Hepatocyte (in vitro differentiated cells): ENCODE data around the gene GCNT3. TPM values are rescaled to one million over a fixed set of nuclear protein-coding genes. Genes with fewer than 3 reads are reported as not detected.

Source experiments
- DNase-seq: peaks from one replicate; pipeline ENCODE4 v3.0.0-alpha.2; 2016; ENCODE audit warnings: low spot score
- H2AFZ ChIP-seq: fragments of 200-600 bp; sonication (generic); 2 replicates; pipeline ENCODE4 v1.6.0; 2016; ENCODE audit warnings: antibody characterized with exemption, mild to moderate bottlenecking
- H3K27ac ChIP-seq: fragments of 200-600 bp; sonication (generic); 2 replicates; pipeline ENCODE4 v1.5.1; 2016; ENCODE audit warnings: mild to moderate bottlenecking
- H3K27me3 ChIP-seq: fragments of 200-600 bp; sonication (generic); 2 replicates; pipeline ENCODE4 v1.6.1; 2016
- H3K36me3 ChIP-seq: fragments of 200-600 bp; sonication (generic); replicated peaks from 2 replicates; pipeline ENCODE4 v1.5.1; 2016; ENCODE audit warnings: low read depth; ENCODE audit not compliant: insufficient read depth
- H3K4me1 ChIP-seq: fragments of 200-600 bp; sonication (generic); 2 replicates; pipeline ENCODE4 v1.5.1; 2016; ENCODE audit warnings: mild to moderate bottlenecking, moderate library complexity; ENCODE audit not compliant: insufficient read depth
- H3K4me2 ChIP-seq: fragments of 200-600 bp; sonication (generic); 2 replicates; pipeline ENCODE4 v1.6.0; 2016
- H3K4me3 ChIP-seq: fragments of 200-600 bp; sonication (generic); 2 replicates; pipeline ENCODE4 v1.5.1; 2016; ENCODE audit warnings: mild to moderate bottlenecking
- H3K79me2 ChIP-seq: fragments of 200-600 bp; sonication (generic); 2 replicates; pipeline ENCODE4 v1.6.0; 2017; ENCODE audit warnings: mild to moderate bottlenecking
- H3K9me2 ChIP-seq: fragments of 200-600 bp; sonication (generic); replicated peaks from 2 replicates; pipeline ENCODE4 v1.6.0; 2017; ENCODE audit warnings: mild to moderate bottlenecking; ENCODE audit not compliant: insufficient read depth
- H3K9me3 ChIP-seq: fragments of 200-600 bp; sonication (generic); 2 replicates; pipeline ENCODE4 v1.5.1; 2016; ENCODE audit warnings: low read depth, mild to moderate bottlenecking
- H4K20me1 ChIP-seq: fragments of 200-600 bp; sonication (generic); 2 replicates; pipeline ENCODE4 v1.6.0; 2016; ENCODE audit warnings: mild to moderate bottlenecking; ENCODE audit not compliant: insufficient read depth, poor library complexity, severe bottlenecking
- CTCF ChIP-seq: fragments of 200-600 bp; sonication (generic); IDR thresholded peaks from 2 replicates; pipeline ENCODE4 v1.5.1; 2016; ENCODE audit warnings: antibody characterized with exemption, mild to moderate bottlenecking; ENCODE audit not compliant: poor library complexity
- EZH2 ChIP-seq: fragments of 200-600 bp; sonication (generic); IDR thresholded peaks from 2 replicates; pipeline ENCODE4 v1.6.1; 2016; ENCODE audit warnings: antibody characterized with exemption, mild to moderate bottlenecking, borderline replicate concordance
- EZH2phosphoT487 ChIP-seq: fragments of 200-600 bp; sonication (generic); IDR thresholded peaks from one replicate; pipeline ENCODE4 v1.6.1; 2018; ENCODE audit warnings: antibody characterized with exemption, mild to moderate bottlenecking, low read depth, moderate library complexity; ENCODE audit not compliant: unreplicated experiment, severe bottlenecking
- whole genome bisulfite sequencing: methylation state at CpG from one replicate; pipeline ENCODE4 v1.1.6; 2016; ENCODE audit warnings: low lambda C conversion rate; ENCODE audit errors: missing lambda C conversion rate; 5-methylcytosine and 5-hydroxymethylcytosine counted together
- polyA plus RNA-seq: library from polyadenylated mRNA; unstranded; fragments of >200 nt; fragmentation: Nextera tagmentation; extraction: Ambion mirVana; gene quantifications from 2 replicates; pipeline ENCODE4 v1.2.1, GENCODE V29; 2016
- total RNA-seq: library from RNA; depleted of rRNA; stranded (reverse); fragments of >200 nt; gene quantifications from 2 replicates; pipeline ENCODE4 v1.2.3, GENCODE V29; 2014

The GCNT3 gene
- total and polyA plus RNA-seq, 2 experiments from 2014 or later: 19.9 to 21.6 TPM

- Histone ChIP-seq H3K4me3 (no peak overlapping the region), H3K4me1 (peaks cover 12% of the 10 kb centered on the region), H3K36me3 (no peaks in the 10 kb centered on the region), H2AFZ (no peak overlapping the region), H4K20me1 (no peaks in the 10 kb centered on the region), H3K27me3 (no peaks in the 10 kb centered on the region), H3K9me2 (no peaks in the 10 kb centered on the region), H3K79me2 (no peaks in the 10 kb centered on the region), H3K9me3 (no peaks in the 10 kb centered on the region), H3K27ac (no peak overlapping the region), H3K4me2 (no peak overlapping the region)
- 63% methylated on average over 2 of the region's 2 CpGs for WGBS
- DNase-seq: no peak
- TF ChIP-seq EZH2phosphoT487 (no peak), EZH2 (no peak), CTCF (no peak)
Observed at GRCh38 chr15:59591356-59591755, 20.2 kb upstream of the GCNT3 start.

- H3K4me3 ChIP-seq: no peak overlapping the region
- H3K27ac ChIP-seq: peak overlapping the region; percentile 96
- no peak overlapping the region for H2AFZ ChIP-seq
- H3K9me3 ChIP-seq: no peaks in the 10 kb centered on the region
- no peaks in the 10 kb centered on the region for H3K36me3 ChIP-seq
- peaks cover 12% of the 10 kb centered on the region for H3K4me1 ChIP-seq
- 59% methylated on average over 3 of the region's 3 CpGs for WGBS
- H3K9me2 ChIP-seq: no peaks in the 10 kb centered on the region
- peak; percentile 82 for DNase-seq
- H3K79me2 ChIP-seq: no peaks in the 10 kb centered on the region
- H4K20me1 ChIP-seq: no peaks in the 10 kb centered on the region
- TF ChIP-seq EZH2: no peak
- TF ChIP-seq EZH2phosphoT487: no peak
- no peak for TF ChIP-seq CTCF
- peak overlapping the region; percentile 15 for H3K4me2 ChIP-seq
- no peaks in the 10 kb centered on the region for H3K27me3 ChIP-seq
Observed at GRCh38 chr15:59594493-59594942, 17.1 kb upstream of the GCNT3 start.

- H3K36me3 ChIP-seq: no peaks in the 10 kb centered on the region
- WGBS: 94% methylated on average over 2 of the region's 2 CpGs
Observed at GRCh38 chr15:59594991-59595390, 16.6 kb upstream of the GCNT3 start.

More at GRCh38 chr15:59594991-59595390, 16.6 kb upstream of the GCNT3 start:
- Histone ChIP-seq H3K9me3 (no peaks in the 10 kb centered on the region), H3K4me1 (peaks cover 12% of the 10 kb centered on the region), H2AFZ (no peak overlapping the region), H3K79me2 (no peaks in the 10 kb centered on the region), H3K27ac (peak overlapping the region; percentile 96), H3K4me3 (no peak overlapping the region), H3K4me2 (peak overlapping the region; percentile 15), H4K20me1 (no peaks in the 10 kb centered on the region), H3K9me2 (no peaks in the 10 kb centered on the region), H3K27me3 (no peaks in the 10 kb centered on the region)
- TF ChIP-seq EZH2 (no peak), CTCF (no peak), EZH2phosphoT487 (no peak)
- DNase-seq: no peak
